HG02610 (cell line): ENCODE measurements around the gene NR5A1.

Experiments used
- ATAC-seq: cut with Tn5 transposase; IDR thresholded peaks from one replicate; pipeline ENCODE4 v1.9.1; 2021; ENCODE audit warnings: mild to moderate bottlenecking, moderate library complexity; ENCODE audit not compliant: unreplicated experiment

The NR5A1 gene

DNA sequence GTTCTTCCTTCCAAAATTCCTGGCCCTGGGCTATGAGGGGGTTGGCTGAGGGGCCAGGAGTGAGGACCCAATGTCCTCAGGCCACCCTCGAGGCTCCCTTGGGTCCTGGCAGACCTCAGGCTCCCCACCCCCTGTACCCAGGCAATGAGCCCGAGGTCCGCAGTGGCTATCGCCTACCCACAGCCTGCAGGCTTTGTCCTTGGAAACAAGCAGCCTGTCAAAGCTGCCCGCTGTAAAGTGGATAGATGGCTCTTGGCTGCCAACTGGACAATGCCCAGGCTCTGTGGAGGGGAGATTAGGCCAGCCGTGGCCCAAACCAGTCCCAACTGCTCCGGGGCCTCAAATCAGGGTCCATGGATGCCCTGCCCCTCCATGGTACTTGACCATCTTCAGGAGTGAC, 59.2 kb downstream of the NR5A1 start:
- ATAC-seq, result no peak

DNA sequence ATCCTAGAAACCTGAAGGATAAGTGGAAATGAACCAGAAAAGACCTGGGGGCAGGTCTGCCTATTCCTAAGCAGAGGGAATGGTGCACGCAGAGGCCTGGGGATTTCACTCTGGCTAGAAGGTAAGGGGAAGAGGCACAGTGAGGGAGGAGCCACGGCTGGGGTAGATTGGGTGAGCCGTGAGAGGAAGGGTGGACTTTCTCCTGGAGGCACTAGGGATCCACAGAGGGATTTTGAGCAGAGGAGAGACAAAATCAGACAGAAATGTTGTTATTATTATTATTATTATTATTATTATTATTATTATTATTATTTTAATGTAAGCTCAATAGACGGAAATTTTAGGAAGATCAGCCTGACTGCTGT, 59.9 kb downstream of the NR5A1 start:
- ATAC-seq, result no peak

- ATAC-seq, result no peak
Observed at GRCh38 chr9:124444166-124444565, 63.0 kb downstream of the NR5A1 start.

- ATAC-seq, result no peak
Observed at GRCh38 chr9:124443625-124444024, 63.6 kb downstream of the NR5A1 start.

GRCh38 chr9:124442826-124443225, 64.4 kb downstream of the NR5A1 start:
- ATAC-seq, result no peak

GRCh38 chr9:124442379-124442778, 64.8 kb downstream of the NR5A1 start:
- ATAC-seq, result no peak

GRCh38 chr9:124441291-124441690, 65.9 kb downstream of the NR5A1 start:
- no peak for ATAC-seq

DNA sequence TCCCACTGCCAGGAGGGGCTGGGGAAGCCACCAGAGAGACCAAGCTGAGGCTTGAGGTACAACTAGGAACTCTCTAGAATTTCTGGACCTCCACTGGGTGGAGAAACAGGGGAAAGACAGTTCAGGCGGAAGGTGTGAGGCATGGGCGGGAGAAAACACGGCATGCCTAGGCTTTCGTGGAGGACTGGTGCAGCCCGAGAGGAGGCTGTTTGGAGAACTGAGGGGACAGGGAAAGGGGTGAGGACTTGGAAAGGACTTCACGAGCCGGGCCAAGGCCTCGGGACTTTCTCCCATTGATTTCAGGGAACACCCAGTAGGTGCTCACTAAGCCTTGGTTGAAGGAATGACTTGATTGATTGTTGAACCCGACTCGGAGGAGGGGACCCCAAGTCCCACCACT, 66.4 kb downstream of the NR5A1 start:
- ATAC-seq, result no peak

DNA sequence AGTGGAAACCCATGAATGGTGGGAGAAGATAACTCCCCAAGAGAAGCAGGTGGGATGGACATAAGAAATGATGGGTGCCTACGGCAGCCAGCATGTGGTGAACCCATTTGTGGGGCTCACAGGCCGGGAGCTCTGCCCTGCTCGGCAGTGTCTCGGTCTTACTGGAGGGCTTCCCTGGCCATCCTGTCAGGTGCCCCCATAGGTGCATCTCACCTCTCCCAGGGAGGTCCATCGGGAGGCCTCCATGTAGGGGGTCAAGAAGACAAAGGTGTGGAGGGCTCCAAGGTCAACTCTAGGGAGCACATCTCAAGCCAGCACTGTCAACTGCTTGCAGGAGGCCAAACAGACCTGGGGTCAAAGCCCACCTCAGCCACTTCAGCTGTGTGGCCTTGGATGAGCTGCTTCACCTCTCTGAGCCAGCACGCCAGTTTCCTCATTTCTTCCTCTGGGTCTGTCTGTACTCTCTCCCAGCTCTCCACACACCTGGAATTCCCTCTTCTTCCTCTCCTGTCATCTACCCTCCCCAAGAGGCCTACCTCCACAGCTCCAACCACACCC, 67.4 kb downstream of the NR5A1 start:
- ATAC-seq, result no peak

DNA sequence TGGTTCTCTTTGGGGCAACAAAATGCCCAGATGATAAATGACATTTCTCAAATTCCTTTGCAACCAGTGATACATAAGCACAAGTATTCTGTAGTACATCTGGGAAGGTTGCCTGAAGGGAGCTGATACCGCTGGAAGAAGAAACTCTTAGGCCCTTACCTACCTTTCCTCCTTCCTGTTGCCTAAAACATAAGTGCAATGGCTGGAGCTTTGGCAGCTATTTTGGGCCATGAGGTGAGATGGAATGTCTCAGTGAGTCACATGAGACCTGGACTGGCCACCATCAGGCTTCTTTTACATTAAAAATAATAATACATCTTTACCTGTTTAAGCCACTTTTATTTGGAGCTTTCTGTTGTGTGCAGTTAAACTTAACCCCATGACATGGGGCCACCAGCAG, 68.1 kb downstream of the NR5A1 start:
- ATAC-seq, result no peak

GRCh38 chr9:124438091-124438490, 69.1 kb downstream of the NR5A1 start:
- ATAC-seq, result no peak

- ATAC-seq, result no peak
Observed at GRCh38 chr9:124437086-124437485, 70.1 kb downstream of the NR5A1 start.

DNA sequence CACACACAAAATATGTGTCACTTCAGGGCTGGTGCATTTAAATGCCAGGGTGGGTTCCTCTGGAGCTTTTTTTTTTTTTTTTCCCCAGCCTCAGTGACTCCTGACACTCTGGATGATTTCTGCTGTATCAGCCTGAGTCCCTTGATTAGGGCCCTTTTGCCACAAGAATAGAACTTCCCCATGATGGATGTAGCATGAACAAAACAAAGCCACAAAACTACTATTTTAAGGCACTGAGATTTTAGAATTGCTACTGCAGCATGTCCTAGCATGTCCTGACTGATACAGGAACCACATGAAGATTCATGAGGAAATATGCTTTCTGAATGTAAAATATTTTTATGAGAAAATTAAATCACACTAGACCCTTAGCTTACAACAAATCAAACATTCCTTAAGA, 70.9 kb downstream of the NR5A1 start:
- no peak for ATAC-seq
